Activated B cell treated with CpG ODN at 0.5 μM for 24 hours (primary cell): ENCODE data around the gene LASP1. TPM values are rescaled to one million over a fixed set of nuclear protein-coding genes. Genes with fewer than 3 reads are reported as not detected.

ENCODE experiments used
- ATAC-seq: fragments of 200-7000 bp; cut with Tn5 transposase; one replicate; pipeline ENCODE4 v1.10.0; 2021; ENCODE audit warnings: low read depth, mild to moderate bottlenecking, moderate library complexity
- CTCF ChIA-PET: fragments of 350-600 bp; sonication (Branson Sonifier 250); formaldehyde crosslinking; loops from one replicate; lab custom pipeline; 2021; ENCODE audit warnings: antibody characterized with exemption; lab: Charles Lee
- POLR2A ChIA-PET: fragments of 350-600 bp; sonication (Branson Sonifier 250); formaldehyde crosslinking; loops from one replicate; lab custom pipeline; 2021; ENCODE audit warnings: antibody characterized with exemption; lab: Charles Lee
- DNase-seq: peaks from one replicate; pipeline ENCODE4 v3.0.0; 2022
- H3K27ac Mint-ChIP-seq: one replicate; pipeline ENCODE4 v1.8.0; 2020; ENCODE audit warnings: mixed read lengths
- H3K27me3 Mint-ChIP-seq: one replicate; pipeline ENCODE4 v1.8.0; 2021; ENCODE audit warnings: mixed read lengths
- H3K36me3 Mint-ChIP-seq: one replicate; pipeline ENCODE4 v1.8.0; 2021; ENCODE audit warnings: low read depth, mixed read lengths
- H3K4me1 Mint-ChIP-seq: one replicate; pipeline ENCODE4 v1.8.0; 2021; ENCODE audit warnings: mixed read lengths
- H3K4me3 Mint-ChIP-seq: one replicate; pipeline ENCODE4 v1.8.0; 2020; ENCODE audit warnings: mild to moderate bottlenecking, mixed read lengths
- H3K9me3 Mint-ChIP-seq: one replicate; pipeline ENCODE4 v1.8.0; 2020; ENCODE audit warnings: mixed read lengths
- intact Hi-C: fragments of 100-400 bp; cut with micrococcal nuclease; formaldehyde crosslinking; loops from one replicate; pipeline ENCODE4 v1.15.1; 2024
- total RNA-seq: library from RNA; stranded (reverse); gene quantifications from 2 replicates; pipeline ENCODE4 v1.2.3, GENCODE V29; 2022
- TF ChIP-seq, protein P1 (sequence below): fragments of 200-600 bp; IDR thresholded peaks from one replicate; pipeline ENCODE4 v1.8.0; 2022; ENCODE audit warnings: antibody characterized with exemption, mild to moderate bottlenecking

Gene LASP1
- total RNA-seq, 1 donor from 2014 or later: 127 TPM

GRCh38 chr17:38897671-38898290, 27.9 kb downstream of the LASP1 start:
- intact Hi-C loops: loop anchor here (1.0 to 2.0 kb wide), 5 partner anchors 13 to 97 kb away; partner anchors contain the start of genes CWC25 and RPL23
- Mint-ChIP-seq H3K9me3 (no peaks in the 10 kb centered on the region), H3K27me3 (no peaks in the 10 kb centered on the region), H3K36me3 (peaks cover 48% of the 10 kb centered on the region), H3K27ac (peak overlapping the region; percentile 93), H3K4me1 (peaks cover 40% of the 10 kb centered on the region), H3K4me3 (peak overlapping the region; percentile 55)
- CTCF ChIA-PET: interaction anchor here (0.7 to 3.4 kb wide), 5 partner anchors 26 to 255 kb away, joined by 3 to 21 read pairs (median 3); partner anchors contain the start of genes LASP1 and RPL23
- DNase-seq (no peak), ATAC-seq (no peak)
- TF ChIP-seq, protein P1, sequence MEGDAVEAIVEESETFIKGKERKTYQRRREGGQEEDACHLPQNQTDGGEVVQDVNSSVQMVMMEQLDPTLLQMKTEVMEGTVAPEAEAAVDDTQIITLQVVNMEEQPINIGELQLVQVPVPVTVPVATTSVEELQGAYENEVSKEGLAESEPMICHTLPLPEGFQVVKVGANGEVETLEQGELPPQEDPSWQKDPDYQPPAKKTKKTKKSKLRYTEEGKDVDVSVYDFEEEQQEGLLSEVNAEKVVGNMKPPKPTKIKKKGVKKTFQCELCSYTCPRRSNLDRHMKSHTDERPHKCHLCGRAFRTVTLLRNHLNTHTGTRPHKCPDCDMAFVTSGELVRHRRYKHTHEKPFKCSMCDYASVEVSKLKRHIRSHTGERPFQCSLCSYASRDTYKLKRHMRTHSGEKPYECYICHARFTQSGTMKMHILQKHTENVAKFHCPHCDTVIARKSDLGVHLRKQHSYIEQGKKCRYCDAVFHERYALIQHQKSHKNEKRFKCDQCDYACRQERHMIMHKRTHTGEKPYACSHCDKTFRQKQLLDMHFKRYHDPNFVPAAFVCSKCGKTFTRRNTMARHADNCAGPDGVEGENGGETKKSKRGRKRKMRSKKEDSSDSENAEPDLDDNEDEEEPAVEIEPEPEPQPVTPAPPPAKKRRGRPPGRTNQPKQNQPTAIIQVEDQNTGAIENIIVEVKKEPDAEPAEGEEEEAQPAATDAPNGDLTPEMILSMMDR: no peak
- POLR2A ChIA-PET: interaction anchor here (1.2 to 6.7 kb wide), 9 partner anchors 10 to 72 kb away, joined by 3 to 256 read pairs (median 17); partner anchors contain the start of genes CWC25, LASP1, LASP1NB and RPL23

GRCh38 chr17:38898291-38898679, 28.4 kb downstream of the LASP1 start:
- H3K4me1 Mint-ChIP-seq: peaks cover 42% of the 10 kb centered on the region
- peak overlapping the region; percentile 93 for H3K27ac Mint-ChIP-seq
- ChIA-PET POLR2A (interaction anchor here (0.6 to 6.7 kb wide), 16 partner anchors 9 to 196 kb away, joined by 3 to 256 read pairs (median 12); partner anchors contain the start of genes CWC25, FBXO47, LASP1 and LASP1NB), CTCF (interaction anchor here (0.7 to 3.4 kb wide), 4 partner anchors 25 to 85 kb away, joined by 3 to 21 read pairs (median 3); partner anchors contain the start of genes LASP1 and RPL23)
- DNase-seq (peak; percentile 30), ATAC-seq (peak; percentile 18)
- H3K36me3 Mint-ChIP-seq: peaks cover 48% of the 10 kb centered on the region
- intact Hi-C loops: loop anchor here (1.0 to 2.0 kb wide), 5 partner anchors 14 to 98 kb away; partner anchors contain the start of genes CWC25 and RPL23
- no peaks in the 10 kb centered on the region for H3K9me3 Mint-ChIP-seq
- H3K4me3 Mint-ChIP-seq: peak overlapping the region; percentile 55
- TF ChIP-seq, protein P1: no peak
- no peaks in the 10 kb centered on the region for H3K27me3 Mint-ChIP-seq

GRCh38 chr17:38898812-38899348, 29.0 kb downstream of the LASP1 start:
- ChIA-PET CTCF (interaction anchor here (0.7 to 3.4 kb wide), 5 partner anchors 13 to 84 kb away, joined by 3 to 21 read pairs (median 3); partner anchors contain the start of gene LASP1), POLR2A (interaction anchor here (0.6 to 6.7 kb wide), 22 partner anchors 9 to 254 kb away, joined by 3 to 256 read pairs (median 7); partner anchors contain the start of genes CWC25, FBXO47, LASP1 and LASP1NB)
- Mint-ChIP-seq H3K4me1 (peaks cover 42% of the 10 kb centered on the region), H3K36me3 (peaks cover 53% of the 10 kb centered on the region), H3K27ac (peak overlapping the region; percentile 93), H3K27me3 (no peaks in the 10 kb centered on the region), H3K4me3 (peak overlapping the region; percentile 55), H3K9me3 (no peaks in the 10 kb centered on the region)
- intact Hi-C loops: loop anchor here (1.0 to 2.0 kb wide), 5 partner anchors 15 to 99 kb away; partner anchors contain the start of genes CWC25 and RPL23
- ATAC-seq: peak; percentile 93
- DNase-seq: peak; percentile 68
- TF ChIP-seq, protein P1: no peak

DNA sequence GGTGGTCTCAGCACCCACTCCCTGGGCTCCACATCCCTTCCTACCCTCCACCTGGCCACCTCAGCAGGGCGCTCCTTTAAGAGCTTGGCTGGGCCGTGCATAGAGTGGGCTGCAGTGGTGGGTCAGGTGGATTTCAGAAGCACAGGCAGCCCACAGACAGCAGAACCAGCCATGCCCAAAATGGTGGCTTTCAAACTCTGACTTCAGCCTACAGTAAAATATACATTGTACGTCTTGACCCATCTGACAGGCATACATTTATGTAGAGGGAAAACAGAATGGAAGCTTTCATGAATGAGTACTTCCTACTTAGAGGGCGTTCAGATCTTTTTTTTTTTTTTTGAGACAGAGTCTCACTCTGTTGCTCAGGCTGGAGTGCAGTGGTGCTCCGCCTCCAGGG, 29.6 kb downstream of the LASP1 start:
- TF ChIP-seq, protein P1: no peak
- Mint-ChIP-seq H3K4me1 (peaks cover 42% of the 10 kb centered on the region), H3K27me3 (no peaks in the 10 kb centered on the region), H3K36me3 (peaks cover 51% of the 10 kb centered on the region), H3K9me3 (no peaks in the 10 kb centered on the region), H3K4me3 (peak overlapping the region; percentile 55), H3K27ac (peak overlapping the region; percentile 93)
- ATAC-seq: no peak
- DNase-seq: no peak
- intact Hi-C loops: loop anchor here (2.0 kb wide), 1 partner anchor 75 kb away; the partner anchor contains the start of gene CWC25
- ChIA-PET CTCF (interaction anchor here (0.7 to 3.4 kb wide), 3 partner anchors 14 to 32 kb away, joined by 3 to 21 read pairs (median 4); partner anchors contain the start of gene LASP1), POLR2A (interaction anchor here (0.6 to 6.7 kb wide), 19 partner anchors 8 to 253 kb away, joined by 3 to 256 read pairs (median 7); partner anchors contain the start of genes CWC25, FBXO47, LASP1 and LASP1NB)
